Central memory CD4-positive, alpha-beta T cell (primary cell): ENCODE measurements around the gene FSTL4.

ENCODE experiments used
- DNase-seq: peaks from one replicate; pipeline ENCODE4 v3.0.0; 2022

Gene FSTL4

GRCh38 chr5:133251296-133252132 is 360.8 kb downstream of the FSTL4 start:
- no peak for DNase-seq

- DNase-seq = no peak
Observed at GRCh38 chr5:133250527-133250926, 361.8 kb downstream of the FSTL4 start.

- no peak for DNase-seq
Observed at GRCh38 chr5:133249593-133249992, 362.7 kb downstream of the FSTL4 start.

GRCh38 chr5:133247881-133248624 is 364.3 kb downstream of the FSTL4 start:
- no peak for DNase-seq

DNA sequence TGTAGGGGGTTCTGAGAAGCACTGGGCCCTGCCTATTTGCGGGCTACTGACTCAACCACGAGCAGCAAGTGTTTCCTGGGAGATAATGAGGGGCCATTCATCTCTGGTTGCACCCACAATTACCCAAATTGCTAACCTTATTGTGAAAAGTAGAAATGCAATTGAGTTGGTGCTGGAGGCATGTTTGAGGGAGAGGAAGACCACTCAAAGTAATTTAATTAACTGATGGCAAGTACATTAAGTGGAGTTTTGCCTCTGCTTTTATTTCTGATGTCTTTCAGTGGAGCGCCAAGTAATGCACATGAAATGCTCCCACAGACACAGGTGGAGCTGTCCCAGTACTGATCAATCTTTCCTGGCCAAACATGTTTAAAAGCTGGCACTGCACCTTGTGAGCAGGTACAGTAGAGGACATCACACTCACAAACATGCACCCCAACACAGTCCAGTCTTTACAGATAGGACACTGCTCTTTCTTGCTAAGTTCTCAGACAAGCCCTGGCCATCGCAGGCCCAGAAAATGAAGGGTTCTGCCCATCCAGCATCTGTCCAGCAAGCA is 365.1 kb downstream of the FSTL4 start:
- no peak for DNase-seq

DNA sequence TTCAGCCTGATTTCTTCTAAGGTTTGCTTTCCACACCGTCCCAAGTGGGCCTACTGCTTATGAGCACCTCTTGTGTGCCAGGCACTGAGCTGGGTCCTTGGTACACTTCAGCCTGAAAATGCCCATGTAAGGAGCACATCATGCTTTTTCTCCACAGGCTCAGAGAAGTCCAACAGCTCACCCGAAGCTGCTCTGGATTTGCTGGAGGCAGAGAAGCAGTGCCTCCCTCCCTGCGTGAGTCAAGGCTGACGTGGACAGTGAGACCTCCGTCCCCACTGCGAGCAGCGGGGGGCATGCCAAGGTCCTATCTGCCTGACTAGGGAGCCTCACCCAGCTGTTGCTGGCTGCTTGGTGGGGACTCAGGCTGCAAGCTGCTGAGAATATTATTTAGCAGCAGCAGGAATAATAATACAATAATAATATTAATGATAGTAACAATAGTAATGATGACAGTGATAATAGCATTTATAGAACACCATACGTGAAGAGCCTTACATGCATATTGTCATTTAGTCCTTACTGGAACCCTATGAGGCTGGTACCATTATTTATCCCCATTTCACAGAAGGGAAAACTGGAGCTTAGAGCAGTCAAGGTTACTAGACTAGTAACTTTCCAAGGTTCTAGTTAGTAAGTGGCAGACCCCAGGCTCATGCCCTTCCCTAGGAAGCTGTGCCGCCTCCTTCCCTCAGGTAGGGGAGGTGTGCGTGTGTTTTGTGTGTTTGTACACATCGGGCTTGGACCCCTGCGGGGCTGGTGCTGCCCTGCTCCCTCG is 365.8 kb downstream of the FSTL4 start:
- DNase-seq = no peak

GRCh38 chr5:133246053-133246370 is 366.3 kb downstream of the FSTL4 start:
- no peak for DNase-seq

DNA sequence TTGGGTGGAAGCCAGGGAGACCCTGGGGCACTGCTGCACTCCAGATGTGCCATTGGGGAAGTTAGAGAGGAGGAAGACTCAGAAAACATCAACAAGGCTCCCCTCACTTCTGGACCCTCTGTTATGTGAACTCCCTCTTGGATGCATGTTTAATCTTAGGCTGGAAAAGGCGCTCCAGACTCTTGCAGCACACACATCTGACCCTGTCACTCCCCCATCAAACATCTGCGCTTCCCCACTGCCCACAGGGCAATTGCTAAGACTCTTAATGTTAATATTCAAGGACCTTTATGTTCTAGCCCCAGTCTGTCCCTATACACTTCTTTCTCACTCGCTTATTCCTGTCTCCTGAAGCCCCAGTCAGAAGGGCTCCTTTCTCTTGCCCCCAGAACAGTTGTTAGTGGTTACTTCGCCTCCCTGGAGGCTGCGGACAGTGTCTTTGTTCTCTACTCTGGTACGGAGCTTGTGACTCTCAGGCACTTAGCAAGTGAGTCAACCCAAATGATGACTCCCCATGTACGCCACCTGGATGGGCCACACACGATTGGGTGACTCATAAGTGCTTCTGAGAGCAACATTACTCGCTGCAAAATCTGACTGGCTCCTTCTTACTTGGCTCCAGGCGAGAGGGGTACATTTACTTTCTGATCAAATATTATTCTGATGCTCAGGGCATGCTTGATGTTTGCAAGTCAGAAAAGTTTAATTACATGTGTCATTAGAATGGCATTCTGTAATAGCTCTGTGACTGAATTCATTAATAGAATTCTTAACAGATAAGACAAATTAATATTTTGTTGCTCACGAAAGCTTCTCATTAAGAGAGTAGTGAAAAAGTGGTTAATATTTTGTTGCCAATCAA is 366.9 kb downstream of the FSTL4 start:
- DNase-seq = no peak

DNA sequence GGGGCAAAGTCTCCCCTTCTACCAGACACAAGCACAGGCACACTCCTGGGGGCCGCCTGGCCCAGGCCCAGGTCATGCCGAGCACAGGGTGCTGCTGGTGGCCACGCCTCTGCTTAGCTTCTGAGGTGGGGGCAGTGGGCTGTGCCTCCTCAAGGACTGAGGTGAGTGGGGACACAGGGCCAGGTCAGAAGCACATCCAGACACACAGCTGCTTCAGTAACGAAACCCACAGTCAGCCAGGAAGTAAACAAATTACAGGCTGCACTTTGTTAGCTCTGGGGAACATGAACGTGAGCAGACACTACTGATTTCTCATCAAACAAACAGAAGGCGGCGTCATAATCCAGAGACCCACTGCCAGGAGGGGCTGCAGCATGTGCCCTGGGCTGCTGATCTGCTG is 368.1 kb downstream of the FSTL4 start:
- no peak for DNase-seq

- no peak for DNase-seq
Observed at GRCh38 chr5:133243196-133243595, 369.1 kb downstream of the FSTL4 start.

- no peak for DNase-seq
Observed at GRCh38 chr5:133242221-133242835, 370.0 kb downstream of the FSTL4 start.

DNA sequence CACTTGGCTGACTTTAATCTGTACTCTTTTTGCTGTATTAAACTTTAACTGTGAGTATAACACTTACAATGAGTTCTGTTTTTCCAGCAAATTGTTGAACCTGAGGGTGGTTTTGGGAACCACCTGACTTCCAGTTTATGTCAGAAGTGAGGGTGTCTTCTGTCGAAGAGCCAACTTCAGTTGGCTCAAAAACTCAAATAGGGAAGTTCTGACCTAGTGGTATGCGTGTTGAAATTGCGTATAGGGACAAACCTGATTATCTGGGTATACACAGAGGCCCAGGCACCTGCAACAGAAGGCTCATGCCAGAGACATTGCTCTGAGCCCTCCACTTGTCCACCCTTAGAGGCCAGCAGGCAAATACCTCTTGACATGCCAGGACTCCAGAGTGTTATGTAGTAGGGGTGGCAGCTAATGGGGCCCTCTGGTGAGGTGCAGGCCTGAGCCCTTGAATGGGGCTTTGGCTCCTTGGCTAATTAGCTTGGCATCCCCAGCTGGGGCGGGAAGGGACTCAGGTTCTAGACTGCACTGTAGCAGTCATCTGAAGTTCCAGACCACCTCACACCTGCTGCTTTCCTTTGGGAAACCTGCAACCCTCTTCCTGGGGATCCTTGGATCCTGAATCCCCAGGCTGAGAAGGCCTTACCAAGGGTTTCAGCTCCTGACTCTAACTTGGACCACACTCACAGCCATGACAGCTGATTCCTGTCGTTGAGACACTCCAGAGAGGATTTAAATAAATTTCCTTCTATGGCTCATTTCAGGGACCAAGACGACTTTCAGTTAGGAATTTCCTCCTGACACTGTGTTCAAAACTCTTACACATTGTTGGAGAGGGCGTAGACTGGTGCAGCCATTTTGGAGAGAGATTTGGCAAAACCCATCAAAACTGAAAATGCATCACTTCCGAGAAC is 370.9 kb downstream of the FSTL4 start:
- DNase-seq = no peak

DNA sequence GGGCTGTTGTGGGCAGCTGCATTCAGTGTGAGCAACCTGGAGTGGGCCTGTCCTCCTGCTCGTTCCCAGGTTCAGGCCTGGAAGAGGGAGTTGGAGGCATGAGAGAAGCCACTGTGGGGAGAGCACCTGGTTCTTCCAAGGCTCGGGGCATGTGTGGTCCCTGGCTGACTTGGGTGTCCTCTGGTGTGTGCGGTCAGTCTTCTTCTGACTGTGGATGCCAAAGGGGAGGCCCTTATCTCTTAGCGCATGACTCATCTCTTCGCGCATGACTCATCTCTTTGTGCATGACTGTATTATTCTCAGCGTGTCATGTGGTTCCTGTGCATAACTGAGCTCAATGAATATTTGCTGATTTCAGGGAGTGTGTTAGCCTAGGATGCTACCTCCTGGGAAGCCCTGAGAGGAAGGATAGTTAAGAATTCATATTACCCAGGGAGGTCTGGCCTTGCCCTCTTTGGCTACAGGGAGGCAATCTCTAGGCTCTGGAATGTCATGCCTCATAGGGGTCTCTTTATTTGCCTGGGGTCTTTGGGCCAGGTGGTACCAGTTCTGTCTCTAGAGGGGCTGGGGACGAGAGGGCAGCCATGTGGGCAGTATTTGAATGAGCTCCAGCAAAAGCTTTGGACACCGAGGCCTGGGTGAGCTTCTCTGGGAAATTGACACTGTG is 371.8 kb downstream of the FSTL4 start:
- DNase-seq = no peak

DNA sequence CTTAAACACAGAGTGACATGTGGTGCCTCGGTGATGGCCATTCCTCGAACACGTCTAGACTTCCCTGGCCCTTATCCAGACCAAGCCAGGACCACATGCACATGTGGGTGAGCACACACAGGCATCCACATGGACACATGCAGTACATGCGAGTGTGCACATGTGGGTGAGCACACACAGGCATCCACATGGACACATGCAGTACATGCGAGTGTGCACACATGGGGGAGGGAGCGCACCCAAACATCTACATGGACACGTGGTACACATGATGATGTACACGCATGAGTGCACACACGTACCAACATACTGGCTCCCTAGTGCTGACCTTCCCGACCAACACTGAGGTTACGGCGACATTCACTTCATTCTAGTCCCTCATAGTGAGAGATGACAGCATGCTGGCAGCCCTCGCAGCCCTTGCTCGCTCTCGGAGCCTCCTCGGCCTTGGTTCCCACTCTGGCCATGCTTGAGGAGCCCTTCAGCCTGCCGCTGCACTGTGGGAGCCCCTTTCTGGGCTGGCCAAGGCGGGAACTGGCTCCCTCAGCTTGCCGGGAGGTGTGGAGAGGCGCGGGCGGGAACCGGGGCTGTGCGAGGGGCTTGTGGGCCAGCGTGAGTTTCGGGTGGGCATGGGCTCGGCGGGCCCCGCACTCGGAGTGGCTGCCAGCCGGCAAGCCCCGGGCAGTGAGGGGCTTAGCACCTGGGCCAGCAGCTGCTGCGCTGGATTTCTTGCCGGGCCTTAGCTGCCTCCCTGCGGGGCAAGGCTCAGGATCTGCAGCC is 373.7 kb downstream of the FSTL4 start:
- no peak for DNase-seq

DNA sequence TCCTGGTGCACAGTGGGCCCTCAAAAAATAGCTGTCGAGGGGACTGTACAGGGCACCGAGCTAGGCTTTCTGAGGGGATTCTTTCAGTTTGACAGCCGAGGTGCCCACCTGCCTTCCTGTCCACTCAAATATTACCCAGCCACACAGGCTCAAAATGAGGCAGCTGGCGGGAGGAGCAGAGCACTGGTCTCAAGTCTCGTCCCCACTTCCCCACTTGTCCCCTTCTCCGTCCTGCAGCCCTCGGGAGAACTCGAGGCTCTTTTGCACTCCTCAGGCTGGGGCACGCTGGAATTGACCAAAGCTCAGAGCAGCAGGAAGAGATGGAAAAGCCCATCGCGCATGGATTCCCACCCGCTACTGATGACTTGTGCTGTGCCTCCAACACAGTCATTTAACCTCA is 375.4 kb downstream of the FSTL4 start:
- no peak for DNase-seq

DNA sequence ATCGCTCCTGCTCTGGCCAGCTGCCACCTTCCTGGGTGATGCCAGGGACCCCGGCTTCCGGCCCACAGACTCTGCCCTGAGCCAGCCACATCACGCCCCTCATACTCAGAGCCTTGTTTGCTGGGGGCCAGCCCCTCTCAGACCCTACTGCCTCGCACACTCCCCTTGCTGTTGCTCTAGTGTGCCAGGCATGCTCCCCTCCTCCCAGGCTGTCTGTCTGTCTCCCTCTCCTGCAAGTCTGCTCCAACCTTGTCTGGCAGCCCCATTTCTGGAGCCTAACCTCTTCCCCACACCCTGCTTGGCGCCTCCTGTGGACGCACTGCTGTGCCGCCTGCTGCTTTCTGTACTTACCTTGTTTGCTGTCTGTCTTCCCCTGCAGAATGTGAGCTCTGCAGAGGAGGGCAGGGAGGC is 375.8 kb downstream of the FSTL4 start:
- no peak for DNase-seq

GRCh38 chr5:133235696-133236426 is 376.5 kb downstream of the FSTL4 start:
- no peak for DNase-seq

DNA sequence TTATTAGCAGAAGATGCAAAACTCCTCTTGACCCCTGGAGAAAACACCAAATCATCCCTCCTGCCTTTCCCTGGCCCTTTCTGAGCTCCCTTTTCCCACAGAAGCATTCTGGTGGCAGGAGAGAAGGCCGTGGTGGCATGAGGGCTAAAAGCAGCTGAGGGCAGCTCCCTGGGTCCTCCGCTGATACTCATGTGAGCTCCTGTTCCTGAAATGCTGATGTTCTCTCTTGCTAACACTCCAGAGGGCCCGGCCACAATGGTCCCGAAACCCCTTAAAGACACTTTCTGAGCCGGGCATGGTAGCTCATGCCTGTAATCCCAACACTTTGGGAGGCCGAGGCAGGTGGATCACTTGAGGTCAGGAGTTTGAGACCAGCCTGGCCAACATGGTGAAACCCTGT is 377.4 kb downstream of the FSTL4 start:
- DNase-seq = no peak

DNA sequence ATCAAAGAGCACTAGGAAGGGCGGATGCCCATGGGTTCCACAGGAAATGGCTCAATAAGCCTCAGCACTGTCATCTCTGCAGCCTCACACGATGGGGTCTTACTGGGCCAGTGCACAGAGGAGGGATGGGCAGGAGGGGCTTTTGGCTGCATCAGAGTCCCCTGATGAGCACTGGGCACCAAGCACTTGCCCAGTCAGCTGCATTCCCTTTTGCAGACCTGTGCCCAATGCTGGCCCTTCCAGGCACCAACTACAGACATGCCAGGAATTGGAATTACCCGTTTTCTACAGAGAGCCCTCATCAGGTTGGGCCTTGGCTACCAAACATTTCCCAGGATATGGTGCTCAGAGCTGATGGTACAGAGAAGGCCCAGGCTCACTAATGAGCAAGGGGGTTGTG is 378.1 kb downstream of the FSTL4 start:
- no peak for DNase-seq
